SU-DHL-6 (cell line): ENCODE data around the gene LRP1.

ENCODE experiments used
- EZH2phosphoT487 ChIP-seq: fragments of 200-600 bp; sonication (generic), shearing (Covaris generic); conservative IDR thresholded peaks from 2 replicates; pipeline ENCODE4 v1.6.1; 2018; ENCODE audit warnings: mild to moderate bottlenecking, antibody characterized with exemption, low read length, moderate library complexity, mixed read lengths
- TF ChIP-seq, protein P1 (sequence below): fragments of 200-600 bp; sonication (generic); IDR thresholded peaks from one replicate; pipeline ENCODE4 v1.5.1; 2017; ENCODE audit warnings: antibody characterized with exemption, mild to moderate bottlenecking, low read length, moderate library complexity; ENCODE audit not compliant: insufficient read depth, poor library complexity, severe bottlenecking

DNA sequence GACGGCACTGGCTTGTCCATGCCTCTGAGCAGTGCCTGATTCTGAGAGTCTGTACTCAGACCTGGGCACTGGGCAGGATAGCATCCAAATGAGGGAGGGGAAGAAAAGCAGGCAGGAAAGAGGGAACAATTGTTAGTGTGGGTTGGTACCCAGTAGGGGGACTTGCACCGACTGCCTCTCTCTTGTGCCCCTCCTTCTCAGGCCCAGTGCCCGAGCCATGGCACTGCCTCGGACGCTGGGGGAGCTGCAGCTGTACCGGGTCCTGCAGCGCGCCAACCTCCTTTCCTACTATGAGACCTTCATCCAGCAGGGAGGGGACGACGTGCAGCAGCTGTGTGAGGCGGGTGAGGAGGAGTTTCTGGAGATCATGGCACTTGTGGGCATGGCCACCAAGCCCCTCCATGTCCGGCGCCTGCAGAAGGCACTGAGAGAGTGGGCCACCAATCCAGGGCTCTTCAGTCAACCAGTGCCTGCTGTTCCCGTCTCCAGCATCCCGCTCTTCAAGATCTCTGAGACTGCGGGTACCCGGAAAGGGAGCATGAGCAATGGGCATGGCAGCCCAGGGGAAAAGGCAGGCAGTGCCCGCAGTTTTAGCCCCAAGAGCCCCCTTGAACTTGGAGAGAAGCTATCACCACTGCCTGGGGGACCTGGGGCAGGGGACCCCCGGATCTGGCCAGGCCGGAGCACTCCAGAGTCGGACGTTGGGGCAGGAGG, 37.2 kb upstream of the LRP1 start:
- TF ChIP-seq, protein P1, sequence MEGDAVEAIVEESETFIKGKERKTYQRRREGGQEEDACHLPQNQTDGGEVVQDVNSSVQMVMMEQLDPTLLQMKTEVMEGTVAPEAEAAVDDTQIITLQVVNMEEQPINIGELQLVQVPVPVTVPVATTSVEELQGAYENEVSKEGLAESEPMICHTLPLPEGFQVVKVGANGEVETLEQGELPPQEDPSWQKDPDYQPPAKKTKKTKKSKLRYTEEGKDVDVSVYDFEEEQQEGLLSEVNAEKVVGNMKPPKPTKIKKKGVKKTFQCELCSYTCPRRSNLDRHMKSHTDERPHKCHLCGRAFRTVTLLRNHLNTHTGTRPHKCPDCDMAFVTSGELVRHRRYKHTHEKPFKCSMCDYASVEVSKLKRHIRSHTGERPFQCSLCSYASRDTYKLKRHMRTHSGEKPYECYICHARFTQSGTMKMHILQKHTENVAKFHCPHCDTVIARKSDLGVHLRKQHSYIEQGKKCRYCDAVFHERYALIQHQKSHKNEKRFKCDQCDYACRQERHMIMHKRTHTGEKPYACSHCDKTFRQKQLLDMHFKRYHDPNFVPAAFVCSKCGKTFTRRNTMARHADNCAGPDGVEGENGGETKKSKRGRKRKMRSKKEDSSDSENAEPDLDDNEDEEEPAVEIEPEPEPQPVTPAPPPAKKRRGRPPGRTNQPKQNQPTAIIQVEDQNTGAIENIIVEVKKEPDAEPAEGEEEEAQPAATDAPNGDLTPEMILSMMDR = no peak
- TF ChIP-seq EZH2phosphoT487 = no peak
